ENCODE results near the gene TTC22.

Gene TTC22

GRCh38 chr1:54745274-54745673 lies 55.8 kb downstream of the TTC22 start:
- TF ChIP-seq CTCF (IDR thresholded peaks at IDR 0.05), result no peak
- TF ChIP-seq ZFX (IDR thresholded peaks at IDR 0.05; ENCODE audit: borderline replicate concordance), result no peak
- no peak overlapping the region for H3K27ac ChIP-seq

GRCh38 chr1:54744696-54745095 lies 56.4 kb downstream of the TTC22 start:
- H3K27ac ChIP-seq, result no peak overlapping the region
- TF ChIP-seq CTCF (IDR thresholded peaks at IDR 0.05), result no peak
- no peak for TF ChIP-seq ZFX (IDR thresholded peaks at IDR 0.05; ENCODE audit: borderline replicate concordance)

GRCh38 chr1:54743416-54744226 lies 57.5 kb downstream of the TTC22 start:
- no peak for TF ChIP-seq CTCF (IDR thresholded peaks at IDR 0.05)
- TF ChIP-seq ZFX (IDR thresholded peaks at IDR 0.05; ENCODE audit: borderline replicate concordance), result no peak
- H3K27ac ChIP-seq, result no peak overlapping the region

- H3K27ac ChIP-seq, result no peak overlapping the region
- TF ChIP-seq CTCF (IDR thresholded peaks at IDR 0.05) (no peak), ZFX (IDR thresholded peaks at IDR 0.05; ENCODE audit: borderline replicate concordance) (no peak)
Measured at GRCh38 chr1:54742282-54742681, 58.8 kb downstream of the TTC22 start.

GRCh38 chr1:54741531-54741930 lies 59.6 kb downstream of the TTC22 start:
- H3K27ac ChIP-seq, result no peak overlapping the region
- TF ChIP-seq CTCF (IDR thresholded peaks at IDR 0.05), result no peak
- no peak for TF ChIP-seq ZFX (IDR thresholded peaks at IDR 0.05; ENCODE audit: borderline replicate concordance)

- TF ChIP-seq CTCF (IDR thresholded peaks at IDR 0.05) (no peak), ZFX (IDR thresholded peaks at IDR 0.05; ENCODE audit: borderline replicate concordance) (no peak)
- H3K27ac ChIP-seq, result no peak overlapping the region
Measured at GRCh38 chr1:54738244-54738643, 62.9 kb downstream of the TTC22 start.

- no peak for TF ChIP-seq CTCF (IDR thresholded peaks at IDR 0.05)
- H3K27ac ChIP-seq, result no peak overlapping the region
Measured at GRCh38 chr1:54736685-54737084, 64.4 kb downstream of the TTC22 start.
